GM12872 (cell line): ENCODE results near the gene NOX5.

Source experiments
- TF ChIP-seq, protein P1 (sequence below): IDR thresholded peaks from 3 replicates; pipeline ENCODE4 v1.5.1; 2011; ENCODE audit warnings: low read depth, mild to moderate bottlenecking, low read length, moderate library complexity; ENCODE audit not compliant: insufficient read depth

The NOX5 gene

DNA sequence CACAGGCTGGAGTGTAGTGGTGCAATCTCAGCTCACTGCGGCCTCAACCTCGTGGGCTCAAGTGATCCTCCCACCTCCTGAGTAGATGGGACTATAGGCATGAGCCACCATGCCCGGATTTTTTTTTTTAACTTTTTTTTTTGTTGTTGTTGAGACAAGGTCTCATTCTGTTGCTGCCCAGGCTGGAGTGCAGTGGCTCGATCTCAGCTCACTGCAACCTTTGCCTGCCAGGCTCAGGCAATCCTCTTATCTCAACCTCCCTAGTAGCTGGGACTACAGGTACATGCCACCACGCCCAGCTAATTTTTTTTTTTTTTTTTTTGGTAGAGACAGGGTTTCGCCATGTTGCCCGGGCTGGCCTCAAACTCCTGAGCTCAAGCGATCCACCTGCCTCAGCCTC is 64.1 kb downstream of the NOX5 start:
- TF ChIP-seq, protein P1, sequence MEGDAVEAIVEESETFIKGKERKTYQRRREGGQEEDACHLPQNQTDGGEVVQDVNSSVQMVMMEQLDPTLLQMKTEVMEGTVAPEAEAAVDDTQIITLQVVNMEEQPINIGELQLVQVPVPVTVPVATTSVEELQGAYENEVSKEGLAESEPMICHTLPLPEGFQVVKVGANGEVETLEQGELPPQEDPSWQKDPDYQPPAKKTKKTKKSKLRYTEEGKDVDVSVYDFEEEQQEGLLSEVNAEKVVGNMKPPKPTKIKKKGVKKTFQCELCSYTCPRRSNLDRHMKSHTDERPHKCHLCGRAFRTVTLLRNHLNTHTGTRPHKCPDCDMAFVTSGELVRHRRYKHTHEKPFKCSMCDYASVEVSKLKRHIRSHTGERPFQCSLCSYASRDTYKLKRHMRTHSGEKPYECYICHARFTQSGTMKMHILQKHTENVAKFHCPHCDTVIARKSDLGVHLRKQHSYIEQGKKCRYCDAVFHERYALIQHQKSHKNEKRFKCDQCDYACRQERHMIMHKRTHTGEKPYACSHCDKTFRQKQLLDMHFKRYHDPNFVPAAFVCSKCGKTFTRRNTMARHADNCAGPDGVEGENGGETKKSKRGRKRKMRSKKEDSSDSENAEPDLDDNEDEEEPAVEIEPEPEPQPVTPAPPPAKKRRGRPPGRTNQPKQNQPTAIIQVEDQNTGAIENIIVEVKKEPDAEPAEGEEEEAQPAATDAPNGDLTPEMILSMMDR, result no peak

DNA sequence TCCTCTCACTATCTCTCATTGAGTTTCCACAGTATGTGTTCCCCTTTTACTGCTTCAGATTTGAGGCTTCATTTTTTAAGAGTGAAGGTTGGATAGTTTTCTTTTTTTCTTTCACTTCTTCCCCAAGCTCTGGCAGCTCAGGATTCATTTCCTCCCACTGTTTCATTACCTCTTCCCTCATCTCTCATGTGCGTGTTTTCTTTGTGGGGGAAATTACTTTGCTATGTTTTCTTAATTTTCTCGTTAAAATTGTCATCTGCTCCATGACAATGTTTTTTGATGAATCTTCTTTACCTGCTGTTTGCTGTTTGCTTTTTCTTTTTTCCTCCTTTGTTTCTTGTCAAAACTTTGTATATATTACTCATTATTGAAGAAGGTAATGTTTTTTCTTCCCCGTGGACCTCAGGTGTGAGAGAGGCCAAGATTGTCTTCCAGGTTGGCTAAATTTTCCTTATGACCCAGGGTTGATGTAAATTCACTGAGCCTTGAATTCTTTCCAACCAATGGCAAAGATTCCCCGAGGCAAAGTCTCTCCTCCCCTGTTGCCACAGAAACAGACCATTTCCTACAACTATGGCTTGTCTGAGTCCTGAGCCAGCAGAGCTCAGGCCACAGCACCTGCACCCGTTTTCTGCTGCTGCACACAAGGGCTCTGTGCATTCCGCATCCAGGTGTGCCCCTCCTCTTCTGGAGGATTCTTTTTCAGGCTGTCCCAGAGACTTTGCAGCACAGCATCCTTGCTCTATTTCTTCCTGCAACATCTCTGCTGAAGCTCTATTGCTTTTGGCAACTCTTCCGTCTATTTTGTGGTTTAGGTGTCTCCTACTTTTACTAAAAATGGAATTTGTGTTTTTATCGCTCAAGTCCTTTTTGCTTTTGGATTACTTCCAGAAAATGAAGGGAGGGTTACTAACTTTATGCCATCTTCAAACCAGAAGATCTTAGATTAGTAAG is 66.1 kb downstream of the NOX5 start:
- TF ChIP-seq, protein P1, result no peak

DNA sequence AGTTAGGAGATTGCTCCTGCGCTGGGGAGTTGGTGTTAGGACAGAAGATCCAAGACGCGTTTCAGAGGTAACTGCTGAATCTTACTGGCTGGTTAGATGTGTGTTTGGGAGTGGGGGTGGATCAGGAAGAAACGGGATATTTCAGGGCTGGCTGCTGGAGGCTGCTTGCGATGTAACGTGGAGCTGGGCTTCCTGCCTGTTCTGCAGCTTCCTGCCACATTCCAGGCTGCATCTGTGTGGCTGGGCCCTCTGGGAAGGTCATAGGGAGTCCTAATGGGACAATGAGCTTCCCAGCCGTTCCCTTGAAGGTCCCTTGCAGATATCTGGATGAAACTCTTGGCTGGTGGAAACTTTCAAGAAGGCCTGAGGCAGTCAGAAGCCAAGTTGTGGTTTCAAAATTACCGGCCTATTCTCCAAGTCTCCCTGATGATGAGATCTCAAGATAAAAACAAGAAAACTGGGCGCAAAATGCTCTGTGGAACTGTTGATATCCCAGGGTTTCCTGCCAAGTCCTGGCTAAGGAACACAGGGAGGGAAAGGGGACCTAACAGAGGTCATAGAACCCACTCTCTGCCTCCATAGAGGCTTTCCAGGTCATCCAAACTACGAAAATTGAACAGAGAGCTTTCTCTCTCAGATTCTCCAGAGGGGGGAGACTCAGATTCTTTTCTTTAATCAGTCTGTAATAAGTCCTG is 67.0 kb downstream of the NOX5 start:
- TF ChIP-seq, protein P1, result no peak

DNA sequence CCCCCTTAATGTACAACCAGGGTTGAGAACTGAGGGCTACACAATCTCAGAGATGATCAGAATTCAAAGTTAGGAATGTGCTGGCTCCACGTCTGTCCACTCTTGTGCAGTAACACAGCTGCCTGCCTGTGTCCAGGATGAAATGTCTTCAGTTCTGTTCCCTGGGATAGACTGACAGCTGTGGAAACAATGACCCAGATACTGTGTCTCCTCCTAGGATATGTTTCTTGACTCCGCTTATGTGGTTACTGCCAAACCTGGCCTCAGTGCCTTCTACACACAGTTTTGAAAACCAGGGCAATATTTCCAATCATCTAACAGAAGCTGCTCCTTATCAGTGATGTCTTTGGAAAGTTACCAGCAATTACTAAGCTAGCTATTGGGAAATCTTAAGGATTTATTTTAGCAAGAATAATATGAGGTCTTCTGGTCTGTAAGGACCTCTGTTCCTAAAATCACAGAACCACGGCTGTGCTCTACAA is 67.6 kb downstream of the NOX5 start:
- TF ChIP-seq, protein P1, result no peak

DNA sequence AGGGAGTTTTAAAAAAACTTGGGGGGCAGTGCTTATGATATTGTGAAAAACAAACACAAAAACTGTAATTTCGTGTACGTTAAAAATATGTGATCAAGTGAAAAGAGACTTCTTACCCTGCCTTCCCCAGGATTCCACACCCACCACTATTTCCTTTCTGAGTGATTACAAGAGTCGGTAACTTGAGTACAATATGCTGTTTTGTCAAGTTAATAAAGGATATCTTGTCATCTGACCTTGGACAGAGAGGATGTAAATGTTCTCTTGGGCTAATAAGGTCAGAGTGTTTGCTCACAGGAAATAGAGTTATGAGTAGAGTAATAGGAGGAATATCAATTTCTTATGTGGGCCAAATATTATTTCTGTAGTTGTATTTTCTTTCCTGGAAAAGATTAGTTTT is 68.1 kb downstream of the NOX5 start:
- TF ChIP-seq, protein P1, result no peak

DNA sequence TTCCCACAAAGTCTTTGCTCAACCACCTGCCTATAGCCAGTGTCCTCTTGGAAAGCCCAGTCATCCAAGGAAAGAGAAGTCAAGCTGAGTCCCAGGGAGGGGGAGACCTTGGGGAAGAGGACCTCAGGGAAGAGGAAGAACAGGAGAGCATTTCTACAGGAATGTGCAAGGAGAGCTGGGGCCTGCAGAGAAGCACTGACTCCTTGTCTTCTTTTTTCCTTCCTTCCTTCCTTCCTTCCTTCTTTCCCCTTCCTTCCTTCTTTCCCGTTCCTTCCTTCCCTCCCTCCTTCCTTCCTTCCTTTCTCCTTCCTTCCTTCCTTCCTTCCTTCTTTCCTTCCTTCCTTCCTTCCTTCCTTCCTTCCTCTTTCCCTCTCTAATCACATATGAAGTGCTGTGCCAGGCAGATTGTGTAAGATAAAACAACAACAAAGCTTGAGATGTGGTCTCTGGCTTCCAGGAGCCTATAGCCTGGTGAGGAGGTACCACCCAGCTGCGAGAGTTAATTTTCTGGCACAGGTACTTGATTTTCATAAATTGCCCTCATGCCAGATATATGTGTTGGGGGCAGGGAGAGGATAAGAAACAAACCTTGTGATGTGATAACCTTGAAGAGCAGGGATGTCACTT is 70.0 kb downstream of the NOX5 start:
- TF ChIP-seq, protein P1, result no peak
